ENCODE data around the gene SPATS1. TPM values are rescaled to one million over a fixed set of nuclear protein-coding genes. Genes with fewer than 3 reads are reported as not detected.
A peak's percentile ranks its signal among the peaks of the same experiment; 100 is the strongest.

SPATS1 gene
- total RNA-seq, 1 donor from 2014 or later = not detected

GRCh38 chr6:44335631-44336030 lies 6.8 kb upstream of the SPATS1 start:
- H3K79me2 ChIP-seq (ENCODE audit: low read depth) = no peaks in the 10 kb centered on the region
- no peak overlapping the region for H2AFZ ChIP-seq (replicated peaks)
- DNase-seq (ENCODE audit: low spot score) = no peak
- no peaks in the 10 kb centered on the region for H4K20me1 ChIP-seq (ENCODE audit: low read depth)
- no peaks in the 10 kb centered on the region for H3K36me3 ChIP-seq
- H3K4me1 ChIP-seq = peaks cover 4% of the 10 kb centered on the region
- peaks cover 20% of the 10 kb centered on the region for H3K4me1 Mint-ChIP-seq
- H3K27me3 Mint-ChIP-seq (ENCODE audit: insufficient read depth, low read depth) = peaks cover 2% of the 10 kb centered on the region
- no peaks in the 10 kb centered on the region for H3K36me3 Mint-ChIP-seq
- H3F3A ChIP-seq (ENCODE audit: low read depth) = peaks cover 9% of the 10 kb centered on the region
- H3K9ac ChIP-seq = no peak overlapping the region
- H3K4me2 ChIP-seq = no peak overlapping the region
- TF ChIP-seq EZH2phosphoT487 (IDR thresholded peaks at IDR 0.05) (no peak), EZH2 (IDR thresholded peaks at IDR 0.05) (no peak)
- TF ChIP-seq, protein P1, sequence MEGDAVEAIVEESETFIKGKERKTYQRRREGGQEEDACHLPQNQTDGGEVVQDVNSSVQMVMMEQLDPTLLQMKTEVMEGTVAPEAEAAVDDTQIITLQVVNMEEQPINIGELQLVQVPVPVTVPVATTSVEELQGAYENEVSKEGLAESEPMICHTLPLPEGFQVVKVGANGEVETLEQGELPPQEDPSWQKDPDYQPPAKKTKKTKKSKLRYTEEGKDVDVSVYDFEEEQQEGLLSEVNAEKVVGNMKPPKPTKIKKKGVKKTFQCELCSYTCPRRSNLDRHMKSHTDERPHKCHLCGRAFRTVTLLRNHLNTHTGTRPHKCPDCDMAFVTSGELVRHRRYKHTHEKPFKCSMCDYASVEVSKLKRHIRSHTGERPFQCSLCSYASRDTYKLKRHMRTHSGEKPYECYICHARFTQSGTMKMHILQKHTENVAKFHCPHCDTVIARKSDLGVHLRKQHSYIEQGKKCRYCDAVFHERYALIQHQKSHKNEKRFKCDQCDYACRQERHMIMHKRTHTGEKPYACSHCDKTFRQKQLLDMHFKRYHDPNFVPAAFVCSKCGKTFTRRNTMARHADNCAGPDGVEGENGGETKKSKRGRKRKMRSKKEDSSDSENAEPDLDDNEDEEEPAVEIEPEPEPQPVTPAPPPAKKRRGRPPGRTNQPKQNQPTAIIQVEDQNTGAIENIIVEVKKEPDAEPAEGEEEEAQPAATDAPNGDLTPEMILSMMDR (IDR thresholded peaks at IDR 0.05) = no peak
- no peaks in the 10 kb centered on the region for H3K27me3 ChIP-seq
- H3K27ac ChIP-seq = no peak overlapping the region
- H3K4me3 Mint-ChIP-seq = no peak overlapping the region
- H3K4me3 ChIP-seq = no peak overlapping the region
- no peaks in the 10 kb centered on the region for H3K9me3 Mint-ChIP-seq
- no peaks in the 10 kb centered on the region for H3K9me3 ChIP-seq (ENCODE audit: low read depth)
- no peak overlapping the region for H3K27ac Mint-ChIP-seq

DNA sequence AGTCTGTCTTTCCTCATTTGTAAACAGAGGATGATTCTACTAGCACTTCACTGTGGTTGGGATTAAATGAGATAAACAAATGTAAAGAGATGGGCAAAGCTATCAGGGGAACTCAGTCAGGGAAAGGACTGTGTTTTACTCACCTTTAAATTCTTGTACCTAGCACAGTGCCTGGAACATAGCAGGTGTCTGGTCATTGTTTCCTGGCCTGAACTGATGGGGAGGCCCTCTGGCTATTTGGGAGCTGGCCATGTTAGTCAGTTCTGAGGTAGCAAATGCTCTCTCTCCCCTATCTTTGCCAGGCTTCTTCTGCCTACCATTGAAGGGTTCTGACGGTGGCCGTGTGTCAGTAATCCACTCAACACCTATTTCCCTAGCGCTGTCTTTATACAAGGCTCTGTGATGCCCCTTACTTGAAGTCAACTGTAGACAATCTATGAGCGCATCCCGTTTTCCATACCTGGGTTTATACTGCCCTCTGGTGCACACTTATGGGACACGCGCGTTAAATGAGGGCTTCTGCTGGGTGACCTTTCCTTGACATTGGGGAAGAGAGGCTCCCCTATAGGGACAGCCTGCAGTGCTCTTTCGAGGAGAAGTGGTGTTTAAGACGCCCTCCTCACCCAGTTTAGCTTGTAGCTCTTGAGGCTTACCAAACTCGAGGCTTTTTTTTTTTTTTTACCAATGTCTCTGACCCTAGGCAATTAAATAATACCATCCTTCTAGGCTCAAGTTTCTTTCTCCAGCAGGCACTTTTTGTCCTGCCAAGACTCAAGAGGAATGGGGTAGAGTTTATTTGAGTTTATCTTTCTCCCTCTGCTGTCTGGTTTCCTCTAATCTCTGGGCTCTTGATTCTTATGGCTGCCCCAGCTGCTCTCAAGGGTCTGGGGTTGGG lies 4.0 kb upstream of the SPATS1 start:
- Histone ChIP-seq H3K27me3 (peaks cover 22% of the 10 kb centered on the region), H3K4me2 (no peak overlapping the region), H3K9me3 (ENCODE audit: low read depth) (no peaks in the 10 kb centered on the region), H4K20me1 (ENCODE audit: low read depth) (no peaks in the 10 kb centered on the region), H3K36me3 (no peaks in the 10 kb centered on the region), H3K27ac (no peak overlapping the region), H3K4me3 (no peak overlapping the region), H3K9ac (no peak overlapping the region), H3K79me2 (ENCODE audit: low read depth) (no peaks in the 10 kb centered on the region), H3F3A (ENCODE audit: low read depth) (peaks cover 9% of the 10 kb centered on the region), H3K4me1 (peaks cover 4% of the 10 kb centered on the region), H2AFZ (replicated peaks) (no peak overlapping the region)
- no peak overlapping the region for H3K27ac Mint-ChIP-seq
- H3K36me3 Mint-ChIP-seq = no peaks in the 10 kb centered on the region
- TF ChIP-seq EZH2 (IDR thresholded peaks at IDR 0.05) = no peak
- TF ChIP-seq, protein P1 (IDR thresholded peaks at IDR 0.05) = peak; percentile 86
- DNase-seq (ENCODE audit: low spot score) = peak; percentile 81
- H3K9me3 Mint-ChIP-seq = no peaks in the 10 kb centered on the region
- no peaks in the 10 kb centered on the region for H3K27me3 Mint-ChIP-seq (ENCODE audit: insufficient read depth, low read depth)
- no peak overlapping the region for H3K4me3 Mint-ChIP-seq
- peaks cover 15% of the 10 kb centered on the region for H3K4me1 Mint-ChIP-seq

DNA sequence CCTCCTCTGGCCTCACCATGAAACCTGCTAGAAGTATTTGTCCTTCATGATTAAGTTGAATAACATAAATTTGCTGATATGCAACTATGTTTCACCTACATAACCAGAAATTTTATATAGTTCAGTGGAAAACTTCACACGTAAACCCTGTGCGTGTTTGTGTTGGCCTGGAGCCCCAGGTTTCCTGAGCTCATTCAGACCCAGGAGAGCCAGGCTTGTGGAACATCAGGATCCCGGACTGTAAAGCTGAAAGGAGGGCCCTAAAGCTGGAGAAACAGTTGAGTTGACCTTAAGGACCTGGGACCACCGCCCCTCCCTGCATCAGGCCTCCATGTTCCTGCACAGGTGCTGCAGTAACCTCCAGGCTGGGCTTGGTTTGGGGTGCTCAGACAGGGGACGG lies 3.1 kb upstream of the SPATS1 start:
- Histone ChIP-seq H3F3A (ENCODE audit: low read depth) (peaks cover 9% of the 10 kb centered on the region), H4K20me1 (ENCODE audit: low read depth) (no peaks in the 10 kb centered on the region), H3K9me3 (ENCODE audit: low read depth) (no peaks in the 10 kb centered on the region), H3K4me2 (no peak overlapping the region), H3K4me3 (no peak overlapping the region), H3K9ac (no peak overlapping the region), H3K36me3 (no peaks in the 10 kb centered on the region), H3K27me3 (peaks cover 28% of the 10 kb centered on the region), H3K79me2 (ENCODE audit: low read depth) (no peaks in the 10 kb centered on the region), H3K27ac (no peak overlapping the region), H2AFZ (replicated peaks) (no peak overlapping the region), H3K4me1 (peaks cover 4% of the 10 kb centered on the region)
- Mint-ChIP-seq H3K27me3 (ENCODE audit: insufficient read depth, low read depth) (no peaks in the 10 kb centered on the region), H3K4me1 (peaks cover 15% of the 10 kb centered on the region), H3K9me3 (no peaks in the 10 kb centered on the region), H3K36me3 (no peaks in the 10 kb centered on the region), H3K4me3 (no peak overlapping the region), H3K27ac (no peak overlapping the region)
- TF ChIP-seq EZH2 (IDR thresholded peaks at IDR 0.05) = no peak
- no peak for TF ChIP-seq EZH2phosphoT487 (IDR thresholded peaks at IDR 0.05)
- TF ChIP-seq, protein P1 (IDR thresholded peaks at IDR 0.05) = no peak
- DNase-seq (ENCODE audit: low spot score) = no peak

Data from neural progenitor cell (in vitro differentiated cells).